Skeletal muscle satellite cell (primary cell): ENCODE results near the gene CCDC159.
"Not testable (repeated sequence)": the region's sequence is repeated elsewhere in the genome, so short reads cannot be mapped to it uniquely, and the experiment has no call there.

ENCODE experiments used
- H3K27me3 ChIP-seq: 2 replicates; pipeline ENCODE4 v1.7.0; 2013; ENCODE audit warnings: low read length; ENCODE audit not compliant: control insufficient read depth, insufficient read depth
- H3K36me3 ChIP-seq: 2 replicates; pipeline ENCODE4 v1.7.0; 2013; ENCODE audit warnings: mild to moderate bottlenecking, control low read depth, low read length; ENCODE audit not compliant: insufficient read depth
- H3K4me1 ChIP-seq: 2 replicates; pipeline ENCODE4 v1.7.0; 2013; ENCODE audit warnings: low read length; ENCODE audit not compliant: control insufficient read depth, insufficient read depth
- H3K4me2 ChIP-seq: 2 replicates; pipeline ENCODE4 v1.7.0; 2013; ENCODE audit warnings: mild to moderate bottlenecking, low read length
- H3K4me3 ChIP-seq: 2 replicates; pipeline ENCODE4 v1.7.0; 2013; ENCODE audit warnings: low read length
- H3K9ac ChIP-seq: 2 replicates; pipeline ENCODE4 v1.7.0; 2013; ENCODE audit warnings: mild to moderate bottlenecking, low read depth, low read length, moderate library complexity
- H3K9me3 ChIP-seq: replicated peaks from 2 replicates; pipeline ENCODE4 v1.7.0; 2013; ENCODE audit warnings: mild to moderate bottlenecking, control low read depth, low read length

The CCDC159 gene

DNA sequence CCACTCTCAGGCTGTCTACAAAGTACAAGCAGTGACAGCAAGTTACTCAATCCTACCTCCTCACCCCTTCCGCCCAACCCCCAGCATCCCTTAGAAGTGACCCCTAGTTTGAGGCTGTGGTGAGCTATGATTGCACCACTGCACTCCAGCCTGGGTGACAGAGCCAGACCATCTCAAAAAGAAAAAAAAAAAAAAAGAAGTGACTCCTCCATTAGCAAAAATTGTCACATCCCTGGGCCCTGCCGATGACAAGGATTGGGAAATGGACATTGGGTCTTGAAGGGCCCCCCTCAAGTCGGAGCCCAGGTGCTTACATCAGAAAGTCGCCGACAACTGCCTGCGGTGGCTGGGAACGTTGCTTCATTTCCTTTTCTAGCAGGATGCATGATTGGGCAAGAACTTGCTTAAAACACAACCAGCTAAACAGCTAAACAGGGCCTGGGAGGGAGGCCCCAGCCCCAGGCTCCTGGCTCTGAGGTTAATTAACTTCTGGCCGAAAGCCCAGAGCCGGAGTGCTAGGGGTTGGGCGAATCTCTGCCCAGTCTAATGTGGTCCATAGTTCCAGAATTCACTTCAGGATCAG is 22.1 kb upstream of the CCDC159 start:
- Histone ChIP-seq H3K27me3 (no peaks in the 10 kb centered on the region), H3K9ac (peak overlapping the region; percentile 23), H3K4me2 (peak overlapping the region; percentile 67), H3K4me3 (peak overlapping the region; percentile 52), H3K4me1 (peaks cover 16% of the 10 kb centered on the region), H3K9me3 (no peaks in the 10 kb centered on the region), H3K36me3 (no peaks in the 10 kb centered on the region)

GRCh38 chr19:11324748-11325389 is 21.4 kb upstream of the CCDC159 start:
- H3K4me1 ChIP-seq, result peaks cover 16% of the 10 kb centered on the region
- H3K27me3 ChIP-seq, result no peaks in the 10 kb centered on the region
- H3K9ac ChIP-seq, result peak overlapping the region; percentile 23
- peak overlapping the region; percentile 67 for H3K4me2 ChIP-seq
- H3K36me3 ChIP-seq, result no peaks in the 10 kb centered on the region
- no peaks in the 10 kb centered on the region for H3K9me3 ChIP-seq
- H3K4me3 ChIP-seq, result no peak overlapping the region

GRCh38 chr19:11325544-11325943 is 20.8 kb upstream of the CCDC159 start:
- peaks cover 16% of the 10 kb centered on the region for H3K4me1 ChIP-seq
- no peaks in the 10 kb centered on the region for H3K36me3 ChIP-seq
- H3K4me3 ChIP-seq, result no peak overlapping the region
- no peak overlapping the region for H3K9ac ChIP-seq
- no peaks in the 10 kb centered on the region for H3K9me3 ChIP-seq
- H3K27me3 ChIP-seq, result no peaks in the 10 kb centered on the region
- no peak overlapping the region for H3K4me2 ChIP-seq

DNA sequence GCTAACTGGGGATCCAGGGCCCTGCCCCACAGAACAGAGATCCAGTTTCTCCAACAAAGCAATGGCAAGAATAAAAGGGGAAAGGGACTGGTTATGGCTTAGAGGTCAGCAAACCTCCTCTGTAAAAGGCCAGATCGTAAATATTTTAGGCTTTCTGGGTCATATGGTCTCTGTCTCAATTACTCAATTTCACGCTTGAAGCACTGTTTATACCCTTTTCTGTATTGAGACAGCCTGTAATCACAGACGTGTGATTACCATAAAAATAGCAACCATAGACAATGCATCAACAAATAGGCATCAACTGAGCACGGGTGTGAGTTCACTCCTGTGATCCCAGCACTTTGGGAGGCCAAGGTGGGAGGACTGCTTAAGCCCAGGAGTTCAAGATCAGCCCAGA is 16.2 kb upstream of the CCDC159 start:
- H3K36me3 ChIP-seq, result no peaks in the 10 kb centered on the region
- H3K9ac ChIP-seq, result no peak overlapping the region
- H3K27me3 ChIP-seq, result no peaks in the 10 kb centered on the region
- no peak overlapping the region for H3K4me2 ChIP-seq
- no peaks in the 10 kb centered on the region for H3K9me3 ChIP-seq
- H3K4me1 ChIP-seq, result no peaks in the 10 kb centered on the region
- no peak overlapping the region for H3K4me3 ChIP-seq

DNA sequence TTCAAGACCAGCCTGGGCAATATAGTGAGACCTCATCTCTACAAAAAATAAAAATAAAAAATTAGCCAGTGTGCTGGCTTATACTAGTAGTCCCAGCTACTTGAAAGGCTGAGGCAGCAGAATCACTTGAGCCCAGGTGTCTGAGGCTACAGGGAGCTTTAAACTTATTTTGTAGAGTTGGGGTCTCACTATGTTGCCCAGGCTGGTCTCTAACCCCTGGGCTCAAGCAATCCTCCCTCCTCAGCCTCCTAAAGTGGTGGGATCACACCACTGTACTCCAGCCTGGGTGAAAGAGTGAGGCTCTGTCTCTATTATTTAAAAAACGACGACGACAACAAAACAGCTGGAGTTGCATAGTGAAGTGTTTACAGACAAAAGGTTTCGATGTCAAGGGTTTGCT is 14.8 kb upstream of the CCDC159 start:
- Histone ChIP-seq H3K4me1 (no peaks in the 10 kb centered on the region), H3K9me3 (no peaks in the 10 kb centered on the region), H3K36me3 (no peaks in the 10 kb centered on the region), H3K9ac (no peak overlapping the region), H3K4me2 (no peak overlapping the region), H3K27me3 (no peaks in the 10 kb centered on the region), H3K4me3 (no peak overlapping the region)

DNA sequence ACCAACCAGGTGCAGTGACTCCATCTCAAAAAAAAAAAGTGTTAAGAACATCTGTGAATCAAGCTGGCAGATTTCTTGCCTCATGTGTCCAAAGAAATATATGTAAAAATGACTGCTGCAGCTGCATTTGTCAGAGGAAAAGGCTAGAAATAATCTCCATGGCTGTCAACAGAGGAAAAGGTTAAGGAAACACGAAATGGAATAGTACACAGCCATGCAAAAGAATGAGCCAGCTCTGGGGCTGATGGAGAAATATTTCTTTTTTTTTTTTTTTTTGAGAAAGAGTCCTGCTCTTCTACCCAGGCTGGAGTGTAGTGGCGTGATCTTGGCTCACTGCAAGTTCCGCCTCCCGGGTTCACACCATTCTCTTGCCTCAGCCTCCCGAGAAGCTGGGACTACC is 13.5 kb upstream of the CCDC159 start:
- Histone ChIP-seq H3K9ac (no peak overlapping the region), H3K4me1 (no peaks in the 10 kb centered on the region), H3K9me3 (no peaks in the 10 kb centered on the region), H3K4me2 (no peak overlapping the region), H3K27me3 (no peaks in the 10 kb centered on the region), H3K36me3 (no peaks in the 10 kb centered on the region), H3K4me3 (no peak overlapping the region)

- not testable (repeated sequence) for H3K9ac ChIP-seq, H3K4me2 ChIP-seq, H3K27me3 ChIP-seq, H3K4me1 ChIP-seq, H3K36me3 ChIP-seq, H3K9me3 ChIP-seq, H3K4me3 ChIP-seq
These were observed 12.5 kb upstream of the CCDC159 start for GRCh38 chr19:11333838-11334237.

GRCh38 chr19:11335449-11336146 is 10.7 kb upstream of the CCDC159 start:
- Histone ChIP-seq H3K9me3 (no peaks in the 10 kb centered on the region), H3K4me3 (no peak overlapping the region), H3K27me3 (peaks cover 6% of the 10 kb centered on the region), H3K36me3 (no peaks in the 10 kb centered on the region), H3K9ac (no peak overlapping the region), H3K4me2 (no peak overlapping the region), H3K4me1 (peaks cover 15% of the 10 kb centered on the region)

- Histone ChIP-seq H3K4me3 (no peak overlapping the region), H3K36me3 (no peaks in the 10 kb centered on the region), H3K27me3 (peaks cover 6% of the 10 kb centered on the region), H3K9ac (no peak overlapping the region), H3K9me3 (no peaks in the 10 kb centered on the region), H3K4me1 (peaks cover 15% of the 10 kb centered on the region), H3K4me2 (no peak overlapping the region)
These were observed 9.2 kb upstream of the CCDC159 start for GRCh38 chr19:11337080-11337479.

DNA sequence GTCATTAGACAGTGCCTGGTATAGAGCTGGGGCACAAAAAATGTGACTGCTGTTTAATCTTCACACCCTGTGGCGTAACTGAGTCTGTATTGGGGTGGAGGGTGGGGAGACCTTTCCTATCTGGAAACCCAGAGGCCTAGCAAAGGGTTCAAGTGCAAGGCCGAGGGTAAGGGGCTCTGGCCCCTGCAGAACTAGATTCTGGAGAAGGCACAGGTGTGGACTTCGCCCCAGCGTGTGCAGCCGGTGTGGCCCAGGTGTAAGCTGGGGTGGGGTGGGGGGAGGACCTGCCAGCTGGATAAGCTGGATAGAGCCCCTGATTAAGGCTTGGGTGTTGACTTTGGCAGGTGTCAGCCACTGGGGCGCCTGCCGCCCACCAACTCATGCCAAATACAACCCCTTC is 8.2 kb upstream of the CCDC159 start:
- Histone ChIP-seq H3K36me3 (no peaks in the 10 kb centered on the region), H3K4me2 (no peak overlapping the region), H3K9me3 (no peaks in the 10 kb centered on the region), H3K27me3 (peaks cover 6% of the 10 kb centered on the region), H3K4me3 (no peak overlapping the region), H3K4me1 (peaks cover 15% of the 10 kb centered on the region), H3K9ac (no peak overlapping the region)

GRCh38 chr19:11338569-11339253 is 7.6 kb upstream of the CCDC159 start:
- H3K4me2 ChIP-seq, result peak overlapping the region; percentile 80
- no peak overlapping the region for H3K9ac ChIP-seq
- H3K9me3 ChIP-seq, result no peaks in the 10 kb centered on the region
- peaks cover 15% of the 10 kb centered on the region for H3K4me1 ChIP-seq
- peaks cover 6% of the 10 kb centered on the region for H3K27me3 ChIP-seq
- H3K36me3 ChIP-seq, result no peaks in the 10 kb centered on the region
- H3K4me3 ChIP-seq, result peak overlapping the region; percentile 59
